ENCODE measurements around the gene NAA16.

GRCh38 chr13:41407380-41407779, 96.3 kb downstream of the NAA16 start:
- TF ChIP-seq CTCF (IDR thresholded peaks at IDR 0.05; ENCODE audit: poor library complexity) (no peak), EZH2 (IDR thresholded peaks at IDR 0.05; ENCODE audit: borderline replicate concordance) (no peak)
